Measurements from ENCODE around the gene HSP90AB1. TPM values are rescaled to one million over a fixed set of nuclear protein-coding genes. Genes with fewer than 3 reads are reported as not detected.

The HSP90AB1 gene
- total RNA-seq, 1 donor from 2014 or later, result 396 TPM

- Histone ChIP-seq H3K36me3 (ENCODE audit: control insufficient read depth, insufficient read depth, low read length) (peaks cover 45% of the 10 kb centered on the region), H3K27me3 (ENCODE audit: control insufficient read depth, insufficient read depth, low read length) (peaks cover 7% of the 10 kb centered on the region), H3K4me3 (ENCODE audit: low read depth, low read length) (no peak overlapping the region)
- FAIRE-seq (no peak), DNase-seq (ENCODE audit: low read depth) (no peak)
- no peak for TF ChIP-seq CTCF (IDR thresholded peaks at IDR 0.05; ENCODE audit: insufficient read depth, low read length, severe bottlenecking)
Measured at GRCh38 chr6:44301106-44301505, 54.2 kb downstream of the HSP90AB1 start.

DNA sequence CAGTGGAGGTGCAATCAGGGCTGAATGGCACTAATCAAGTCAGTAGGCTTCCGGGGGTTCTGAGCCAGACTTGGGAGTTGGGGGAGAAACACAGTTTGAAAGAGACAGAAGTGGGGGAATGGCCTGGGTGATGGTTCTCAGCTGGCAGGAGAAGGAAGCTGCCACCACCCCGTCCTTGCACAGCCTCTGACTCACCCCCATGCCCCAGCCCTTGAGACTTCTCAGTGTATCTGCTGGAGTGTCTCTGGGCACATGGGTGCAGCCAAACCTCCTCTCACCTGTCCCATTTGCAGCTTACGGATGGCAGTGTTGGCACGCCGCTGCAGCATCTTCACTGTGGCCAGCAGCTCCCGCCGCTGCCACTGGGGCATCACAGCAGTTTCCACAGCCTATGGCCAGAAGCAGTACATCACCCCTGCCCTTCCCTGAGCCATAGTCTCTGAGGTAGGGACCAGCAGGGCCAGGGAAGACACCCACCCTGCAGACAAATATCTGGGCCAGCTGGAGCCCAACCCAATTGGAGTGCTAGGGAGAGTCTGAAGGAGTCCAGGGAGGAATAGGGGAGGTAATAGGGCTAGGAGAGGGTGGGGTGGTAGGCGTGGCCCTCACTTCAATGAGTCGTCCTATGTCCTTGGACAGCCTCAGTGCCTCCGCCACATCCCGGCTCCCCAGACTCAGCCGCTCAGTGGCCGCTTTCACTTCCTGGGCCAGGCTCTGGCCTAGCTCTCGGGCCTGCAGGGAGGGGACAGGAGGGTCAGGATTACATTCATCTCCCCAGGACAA lies 55.1 kb downstream of the HSP90AB1 start:
- DNase-seq (ENCODE audit: low read depth), result no peak
- peaks cover 3% of the 10 kb centered on the region for H3K27me3 ChIP-seq (ENCODE audit: control insufficient read depth, insufficient read depth, low read length)
- no peak for TF ChIP-seq CTCF (IDR thresholded peaks at IDR 0.05; ENCODE audit: insufficient read depth, low read length, severe bottlenecking)
- H3K36me3 ChIP-seq (ENCODE audit: control insufficient read depth, insufficient read depth, low read length), result peaks cover 51% of the 10 kb centered on the region
- H3K4me3 ChIP-seq (ENCODE audit: low read depth, low read length), result no peak overlapping the region
- no peak for FAIRE-seq

GRCh38 chr6:44302856-44303255 lies 56.0 kb downstream of the HSP90AB1 start:
- Histone ChIP-seq H3K4me3 (ENCODE audit: low read depth, low read length) (no peak overlapping the region), H3K36me3 (ENCODE audit: control insufficient read depth, insufficient read depth, low read length) (peaks cover 52% of the 10 kb centered on the region), H3K27me3 (ENCODE audit: control insufficient read depth, insufficient read depth, low read length) (no peaks in the 10 kb centered on the region)
- no peak for TF ChIP-seq CTCF (IDR thresholded peaks at IDR 0.05; ENCODE audit: insufficient read depth, low read length, severe bottlenecking)
- no peak for FAIRE-seq
- no peak for DNase-seq (ENCODE audit: low read depth)

Other genes starting within 250 kb of the HSP90AB1 start
- gene MRPL14, start 119.6 kb upstream of the HSP90AB1 start, total RNA-seq, result 66.3 and 90.0 TPM in 2 replicates
- 27.4 and 40.3 TPM in 2 replicates for gene TMEM63B, start 119.5 kb upstream of the HSP90AB1 start, total RNA-seq
- not detected in 2 replicates for gene CAPN11, start 88.3 kb upstream of the HSP90AB1 start, total RNA-seq
- gene MYMX, start 30.2 kb upstream of the HSP90AB1 start, total RNA-seq, result not detected in 2 replicates
- gene SLC29A1, start 23.5 kb upstream of the HSP90AB1 start, total RNA-seq, result 1.2 and 1.8 TPM in 2 replicates
- 50.4 and 52.9 TPM in 2 replicates for gene SLC35B2, start 10.4 kb downstream of the HSP90AB1 start, total RNA-seq
- gene NFKBIE, start 18.4 kb downstream of the HSP90AB1 start, total RNA-seq, result 3.3 and 5.3 TPM in 2 replicates
- gene TMEM151B, start 23.3 kb downstream of the HSP90AB1 start, total RNA-seq, result not detected in 2 replicates
- gene AARS2, start 66.2 kb downstream of the HSP90AB1 start, total RNA-seq, result 9.5 and 12.4 TPM in 2 replicates
- not detected in 2 replicates for gene SPATS1, start 95.5 kb downstream of the HSP90AB1 start, total RNA-seq
- 16.8 and 18.9 TPM in 2 replicates for gene CDC5L, start 140.6 kb downstream of the HSP90AB1 start, total RNA-seq

Data from bronchial epithelial cell (primary cell).